ENCODE data around the gene INTU.
"Not testable (repeated sequence)": the region's sequence is repeated elsewhere in the genome, so short reads cannot be mapped to it uniquely, and the experiment has no call there.

Gene INTU

DNA sequence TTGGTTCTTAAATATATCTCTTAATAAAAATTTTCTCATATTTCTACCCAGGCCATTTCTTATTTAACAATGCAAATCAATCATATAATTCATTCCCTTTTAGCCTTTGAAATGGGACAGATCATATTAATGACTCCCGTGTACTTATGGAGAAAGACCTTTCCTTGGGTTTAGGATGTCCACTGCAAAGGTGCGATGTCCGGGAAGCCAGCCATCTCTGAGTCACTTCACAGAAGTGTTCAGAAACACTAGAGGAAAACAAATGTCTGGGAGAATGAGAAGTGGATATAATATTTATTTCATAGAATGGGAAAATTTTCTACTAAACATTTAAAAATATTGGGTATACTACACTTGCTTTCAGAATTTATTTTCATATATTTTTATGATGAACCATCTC lies 15.3 kb downstream of the INTU start:
- no peak for DNase-seq

GRCh38 chr4:127655590-127655989 lies 22.8 kb downstream of the INTU start:
- DNase-seq, result not testable (repeated sequence)

DNA sequence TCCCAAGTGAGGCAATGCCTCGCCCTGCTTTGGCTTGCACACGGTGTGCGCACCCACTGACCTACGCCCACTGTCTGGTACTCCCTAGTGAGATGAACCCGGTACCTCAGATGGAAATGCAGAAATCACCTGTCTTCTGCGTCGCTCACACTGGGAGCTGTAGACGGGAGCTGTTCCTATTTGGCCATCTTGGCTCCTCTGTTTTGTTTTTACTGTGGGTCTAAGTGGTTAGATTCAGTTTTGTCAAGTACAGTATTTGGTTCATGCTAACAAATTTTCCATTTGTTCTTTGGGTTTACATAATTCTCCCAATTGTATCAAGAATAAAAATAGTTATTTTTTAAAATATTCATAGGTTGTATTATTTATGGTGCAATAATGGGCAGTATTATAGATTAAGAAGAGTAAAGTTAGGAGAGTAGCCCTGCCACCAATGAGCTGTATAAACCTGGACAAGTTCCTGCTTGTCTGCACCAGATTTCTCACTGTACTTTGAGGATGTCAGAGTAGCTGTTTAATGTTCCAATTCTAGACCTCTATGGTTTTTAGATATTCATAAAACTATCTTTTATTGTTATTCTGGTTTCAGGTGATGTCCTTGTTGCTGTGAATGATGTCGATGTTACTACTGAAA lies 23.4 kb downstream of the INTU start:
- DNase-seq, result no peak

- DNase-seq, result no peak
Measured at GRCh38 chr4:127660284-127660885, 27.6 kb downstream of the INTU start.

- DNase-seq, result no peak
Measured at GRCh38 chr4:127667116-127667515, 34.4 kb downstream of the INTU start.

DNA sequence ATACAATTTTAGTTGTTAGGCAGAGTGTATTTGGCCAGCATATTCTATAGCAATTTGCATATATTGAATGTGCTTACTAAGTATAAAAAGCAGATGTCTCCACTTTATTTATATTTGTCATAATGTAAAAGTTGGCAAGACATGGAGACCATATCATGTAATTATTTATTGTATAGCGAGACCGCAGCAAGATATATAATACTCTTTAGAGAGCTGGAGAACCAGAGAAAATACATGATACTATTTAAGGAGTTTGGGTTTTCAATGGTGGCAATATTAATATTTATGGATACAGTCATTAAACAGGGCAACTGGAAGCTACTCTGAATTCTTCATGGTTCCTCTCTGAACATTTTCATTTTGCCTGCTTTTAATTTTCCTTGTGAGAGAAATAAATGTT lies 35.0 kb downstream of the INTU start:
- no peak for DNase-seq

GRCh38 chr4:127668770-127669169 lies 36.0 kb downstream of the INTU start:
- no peak for DNase-seq

DNA sequence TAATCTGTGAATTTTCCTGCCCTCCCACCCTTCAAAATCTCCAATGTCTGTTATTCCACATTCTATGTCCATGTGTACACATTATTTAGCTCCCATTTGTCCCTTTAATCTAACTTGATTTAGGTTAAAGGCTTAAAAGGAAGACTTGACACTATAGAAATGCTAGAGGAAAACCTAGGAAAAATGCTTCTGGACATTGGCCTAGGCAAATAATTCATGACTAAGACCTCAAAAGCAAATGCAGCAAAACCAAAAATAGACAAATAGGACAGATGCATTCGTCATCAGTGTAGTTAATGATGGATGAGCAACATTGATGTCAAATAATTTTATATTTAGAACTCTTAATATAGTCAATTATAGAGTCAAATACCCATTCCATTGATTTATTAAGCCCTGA lies 36.9 kb downstream of the INTU start:
- DNase-seq, result no peak

GRCh38 chr4:127672111-127672510 lies 39.4 kb downstream of the INTU start:
- DNase-seq, result no peak

DNA sequence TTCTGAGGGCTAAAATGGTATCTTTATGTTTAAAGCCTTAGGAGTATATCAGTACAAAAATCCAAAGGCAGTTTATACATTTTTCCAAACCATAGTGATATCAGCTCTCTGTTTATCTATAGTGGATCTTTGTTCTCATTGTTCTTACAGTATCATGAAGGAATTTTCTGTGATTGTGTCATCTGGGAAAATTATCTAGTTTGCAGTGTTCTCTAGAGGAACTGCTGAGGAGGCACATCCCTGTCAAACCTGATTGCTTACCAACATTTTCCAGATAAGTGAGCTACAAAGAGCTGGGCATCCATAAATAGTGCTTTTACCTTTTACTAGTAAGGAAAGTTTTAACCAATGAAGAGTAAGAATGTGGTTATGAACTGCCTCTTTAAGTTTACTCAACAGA lies 52.5 kb downstream of the INTU start:
- DNase-seq, result no peak

DNA sequence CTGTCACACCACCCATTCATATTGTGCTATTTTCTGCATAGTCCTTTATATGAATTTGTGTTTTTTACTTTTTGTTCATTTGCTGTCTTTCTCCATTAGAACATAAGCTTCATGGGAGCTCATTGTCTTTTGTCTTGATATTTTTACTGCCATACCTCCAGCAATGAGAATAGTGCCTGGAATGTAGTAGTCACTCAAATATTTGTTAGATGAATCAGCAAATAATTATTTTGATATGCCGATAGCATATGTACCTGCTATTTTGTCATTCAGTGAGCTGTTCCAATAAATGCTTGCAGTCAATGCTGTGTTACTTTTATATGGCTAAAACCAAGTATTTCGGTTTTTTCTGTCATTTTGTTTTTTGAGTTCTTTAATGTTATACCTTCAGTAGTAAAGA lies 53.9 kb downstream of the INTU start:
- DNase-seq, result no peak

- no peak for DNase-seq
Measured at GRCh38 chr4:127687580-127687979, 54.8 kb downstream of the INTU start.

GRCh38 chr4:127698789-127699200 lies 66.0 kb downstream of the INTU start:
- DNase-seq, result no peak

- DNase-seq, result no peak
Measured at GRCh38 chr4:127708985-127709384, 76.2 kb downstream of the INTU start.

DNA sequence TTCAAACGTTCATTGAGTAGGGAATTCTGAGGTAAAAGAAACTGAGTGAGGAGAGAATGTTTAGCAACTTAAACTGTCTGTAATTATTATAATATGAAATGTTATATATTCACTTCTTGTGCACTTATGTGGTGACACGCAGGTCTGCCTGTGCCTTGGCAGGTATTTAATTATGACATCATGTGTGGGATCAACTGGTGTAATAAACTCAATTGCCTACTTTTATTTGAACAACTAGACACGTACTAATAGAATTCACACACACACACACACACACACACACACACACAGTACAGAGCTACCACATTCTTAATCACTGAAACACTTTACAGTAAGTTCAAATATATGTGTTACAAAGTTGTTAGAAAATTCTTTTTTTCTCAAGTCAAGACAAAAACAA lies 76.7 kb downstream of the INTU start:
- no peak for DNase-seq

- DNase-seq, result no peak
Measured at GRCh38 chr4:127730142-127730913, 97.6 kb downstream of the INTU start, which contains the start of gene SLC25A31. TSS of gene SLC25A31 (plus strand) at chr4:127730400. CDS start at chr4:127730546, 146 bp downstream.

DNA sequence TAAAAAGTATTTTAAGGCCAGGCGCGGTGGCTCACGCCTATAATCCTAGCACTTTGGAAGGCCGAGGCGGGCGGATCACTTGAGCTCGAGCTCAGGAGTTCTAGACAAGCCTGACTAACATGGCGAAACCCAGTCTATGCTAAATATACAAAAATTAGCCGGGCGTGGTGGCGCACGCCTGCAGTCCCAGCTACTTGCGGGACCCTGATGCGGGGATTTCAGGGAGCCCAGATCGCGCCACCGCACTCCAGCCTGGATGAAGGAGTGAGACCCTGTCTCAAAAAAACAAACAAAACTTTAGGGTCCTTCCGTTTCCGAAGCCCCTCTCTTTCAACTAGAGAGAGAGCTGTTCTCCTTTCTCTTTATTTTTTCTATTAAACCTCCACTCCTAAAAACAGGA lies 98.6 kb downstream of the INTU start:
- DNase-seq, result no peak

DNA sequence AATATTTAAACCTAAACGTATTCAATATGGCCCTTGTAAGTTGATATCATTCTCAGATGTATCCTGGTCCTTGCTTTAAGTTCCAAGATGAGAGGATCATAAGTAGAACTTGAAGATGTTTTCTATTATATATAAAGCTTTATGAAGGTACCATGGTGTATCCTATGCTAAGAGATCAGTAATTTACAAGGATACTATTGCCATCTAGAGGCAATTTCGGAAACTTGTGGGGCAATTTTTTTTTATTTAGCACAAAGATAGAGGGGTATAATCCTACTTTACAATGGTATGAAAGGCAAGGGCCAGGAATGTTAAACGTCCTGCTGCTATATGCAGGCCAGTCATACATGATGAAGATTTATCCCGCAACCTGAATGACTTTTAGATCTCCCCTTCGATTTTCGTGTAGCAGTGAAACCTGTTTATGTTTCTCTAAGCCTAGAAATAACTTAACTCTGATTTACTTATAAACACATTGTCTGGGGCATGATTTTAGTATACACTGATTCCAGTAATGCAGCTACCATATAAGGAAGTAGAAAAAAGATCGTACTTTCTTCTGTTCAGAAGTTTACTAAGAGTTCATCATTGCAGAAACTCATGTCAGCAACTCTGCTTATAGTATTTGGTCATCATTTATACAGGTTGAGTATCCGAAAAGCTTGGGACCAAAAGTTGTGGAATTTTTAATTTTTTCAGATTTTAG lies 100.0 kb downstream of the INTU start:
- peak; percentile 1 to 6 for DNase-seq

DNA sequence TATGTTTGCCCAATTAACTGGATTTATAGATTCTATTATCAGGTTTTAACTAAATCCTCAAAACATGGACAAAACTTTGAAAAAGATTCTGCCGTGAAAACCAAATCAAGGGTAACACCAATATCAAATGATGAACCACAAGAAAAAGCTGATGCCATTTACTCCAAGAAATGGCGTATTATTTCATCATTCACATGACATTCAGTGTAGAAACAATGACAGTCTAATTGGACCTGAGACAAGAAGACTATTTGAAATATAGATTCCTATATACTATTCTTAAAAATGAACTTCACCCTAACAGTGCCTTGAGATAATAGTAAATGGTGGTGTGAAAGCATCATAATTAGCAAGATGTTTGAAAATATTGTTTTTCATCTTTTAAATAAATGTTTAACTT lies 102.2 kb downstream of the INTU start:
- no peak for DNase-seq

DNA sequence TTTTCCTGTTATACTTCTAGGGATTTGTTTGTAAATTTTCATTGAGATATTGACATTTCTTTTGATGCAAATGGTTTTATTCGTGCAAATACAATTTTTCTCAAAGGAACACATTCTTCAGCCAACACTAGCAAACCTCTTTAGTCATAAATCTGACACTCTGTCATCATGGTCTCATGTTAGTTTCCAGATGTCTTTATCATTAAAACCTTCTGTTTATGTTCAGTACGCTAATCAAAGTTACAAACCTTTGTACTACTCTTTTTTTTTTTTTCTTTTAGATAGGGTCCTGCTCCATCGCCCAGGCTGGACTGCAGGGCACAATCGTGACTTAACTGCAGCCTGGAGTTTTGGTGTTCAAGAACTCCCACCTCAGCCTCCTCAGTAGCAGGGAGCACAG lies 104.5 kb downstream of the INTU start:
- DNase-seq, result no peak

DNA sequence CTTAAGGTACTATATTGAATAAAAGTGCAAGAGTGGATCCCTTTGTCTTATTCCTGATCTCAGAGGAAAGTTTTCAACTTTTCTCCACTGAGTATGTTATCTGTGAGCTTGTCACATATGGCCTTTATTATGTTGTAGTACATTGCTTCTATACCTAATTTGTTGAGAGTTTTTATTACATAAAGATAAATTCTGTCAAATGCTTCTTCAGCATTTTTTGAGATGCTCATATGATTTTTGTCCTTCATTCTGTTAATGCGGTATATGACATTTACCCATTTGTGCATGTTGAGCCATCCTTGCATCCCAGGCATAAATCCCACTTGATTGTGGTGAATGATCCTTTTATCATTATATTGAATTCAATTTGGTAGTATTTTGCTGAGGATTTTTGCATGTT lies 108.5 kb downstream of the INTU start:
- DNase-seq, result no peak

DNA sequence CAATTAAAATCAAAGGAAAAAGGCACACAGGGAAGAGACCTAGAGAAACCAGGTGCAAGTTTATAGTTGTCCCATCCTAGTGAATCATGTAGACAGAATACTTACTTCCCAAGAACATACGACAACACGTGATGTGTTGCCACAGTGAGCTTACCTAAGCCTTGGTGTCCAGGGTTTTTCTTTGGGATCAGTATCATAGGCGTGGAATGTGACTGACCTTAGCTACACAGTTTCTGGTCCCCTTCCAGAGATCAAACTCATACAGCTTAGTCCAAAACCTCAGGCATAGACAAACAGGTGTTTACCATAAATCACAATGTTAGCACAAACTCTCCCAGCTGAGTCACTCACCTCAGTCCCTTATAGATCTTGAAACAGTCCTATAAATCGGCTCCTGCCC lies 115.1 kb downstream of the INTU start:
- no peak for DNase-seq

GRCh38 chr4:127748957-127749356 lies 116.2 kb downstream of the INTU start:
- no peak for DNase-seq

GRCh38 chr4:127756906-127757305 lies 124.1 kb downstream of the INTU start:
- DNase-seq, result no peak
